ENCODE results near the gene PHYKPL.

DNA sequence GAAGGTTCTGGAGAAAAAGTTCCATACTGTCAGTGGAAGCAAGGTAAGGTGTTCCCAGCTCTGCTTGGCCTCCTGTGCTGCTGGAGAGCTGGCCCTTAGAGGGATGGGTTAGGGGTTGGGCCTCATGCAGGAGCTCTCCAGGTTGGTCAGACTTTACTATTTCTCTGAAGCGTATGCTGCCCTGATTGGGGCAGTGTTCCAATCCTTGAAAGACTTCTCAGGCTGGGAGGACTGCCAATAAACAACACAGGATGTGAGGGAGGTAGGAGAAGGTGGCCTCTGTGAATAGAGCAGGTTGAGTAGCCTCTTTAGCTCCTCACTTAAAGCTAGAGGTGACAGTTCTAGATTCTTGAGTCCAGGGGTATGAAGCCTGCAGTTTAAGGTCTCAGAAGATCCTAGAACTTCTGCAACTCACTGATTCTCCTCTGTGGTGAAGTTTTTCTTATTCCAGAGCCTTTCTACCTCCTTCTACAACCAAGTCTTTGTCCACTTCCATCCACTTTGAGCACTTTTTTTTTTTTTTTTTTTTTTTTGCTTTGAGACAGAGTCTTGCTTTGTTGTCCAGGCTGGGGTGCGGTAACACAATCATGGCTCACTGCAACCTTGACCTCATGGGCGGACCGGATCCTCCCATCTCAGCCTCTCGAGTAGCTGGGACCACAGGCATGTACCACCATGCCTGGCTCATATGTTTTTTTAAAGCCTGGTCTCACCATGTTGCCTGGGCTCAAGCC is 25.3 kb downstream of the PHYKPL start:
- TF ChIP-seq, protein P1, sequence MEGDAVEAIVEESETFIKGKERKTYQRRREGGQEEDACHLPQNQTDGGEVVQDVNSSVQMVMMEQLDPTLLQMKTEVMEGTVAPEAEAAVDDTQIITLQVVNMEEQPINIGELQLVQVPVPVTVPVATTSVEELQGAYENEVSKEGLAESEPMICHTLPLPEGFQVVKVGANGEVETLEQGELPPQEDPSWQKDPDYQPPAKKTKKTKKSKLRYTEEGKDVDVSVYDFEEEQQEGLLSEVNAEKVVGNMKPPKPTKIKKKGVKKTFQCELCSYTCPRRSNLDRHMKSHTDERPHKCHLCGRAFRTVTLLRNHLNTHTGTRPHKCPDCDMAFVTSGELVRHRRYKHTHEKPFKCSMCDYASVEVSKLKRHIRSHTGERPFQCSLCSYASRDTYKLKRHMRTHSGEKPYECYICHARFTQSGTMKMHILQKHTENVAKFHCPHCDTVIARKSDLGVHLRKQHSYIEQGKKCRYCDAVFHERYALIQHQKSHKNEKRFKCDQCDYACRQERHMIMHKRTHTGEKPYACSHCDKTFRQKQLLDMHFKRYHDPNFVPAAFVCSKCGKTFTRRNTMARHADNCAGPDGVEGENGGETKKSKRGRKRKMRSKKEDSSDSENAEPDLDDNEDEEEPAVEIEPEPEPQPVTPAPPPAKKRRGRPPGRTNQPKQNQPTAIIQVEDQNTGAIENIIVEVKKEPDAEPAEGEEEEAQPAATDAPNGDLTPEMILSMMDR (IDR thresholded peaks at IDR 0.05), result no peak
- TF ChIP-seq EZH2 (IDR thresholded peaks at IDR 0.05; ENCODE audit: borderline replicate concordance, insufficient read depth, low read depth, low read length, poor library complexity, severe bottlenecking), result no peak

Data from B cell (primary cell).